ENCODE data around the gene RACK1. TPM values are rescaled to one million over a fixed set of nuclear protein-coding genes. Genes with fewer than 3 reads are reported as not detected.

RACK1 gene
- total and polyA plus RNA-seq, 2 of the 13 experiments (the other 11 are each of a cell fraction or from before 2014, with no cell fraction given) = 2,514 to 6,141 TPM

- TF ChIP-seq HNF1A (IDR thresholded peaks at IDR 0.05; ENCODE audit: low read depth) = no peak
- no peak for TF ChIP-seq HNF1A (CRISPR knock-in tag; IDR thresholded peaks at IDR 0.05; ENCODE audit: borderline replicate concordance)
- TF ChIP-seq GATA4 (IDR thresholded peaks at IDR 0.05; ENCODE audit: borderline replicate concordance, low read depth) = no peak
- TF ChIP-seq CREB3 (CRISPR knock-in tag; IDR thresholded peaks at IDR 0.05) = no peak
- TF ChIP-seq MYC (CRISPR knock-in tag; IDR thresholded peaks at IDR 0.05; ENCODE audit: borderline replicate concordance) = no peak
- TF ChIP-seq TFAP4 (IDR thresholded peaks at IDR 0.05; ENCODE audit: borderline replicate concordance, low read depth) = no peak
- peak; percentile 71; the same call in 1 of the 2 replicates for TF ChIP-seq LBX2 (CRISPR knock-in tag; IDR thresholded peaks at IDR 0.05; ENCODE audit: borderline replicate concordance)
- no peak for TF ChIP-seq SETDB1 (CRISPR knock-in tag; IDR thresholded peaks at IDR 0.05; ENCODE audit: borderline replicate concordance)
- peak; percentile 22; the same call in 1 of the 2 replicates for TF ChIP-seq ZFP91 (CRISPR knock-in tag; IDR thresholded peaks at IDR 0.05; ENCODE audit: borderline replicate concordance)
- no peak for TF ChIP-seq ATAD3A (CRISPR knock-in tag; IDR thresholded peaks at IDR 0.05)
- TF ChIP-seq BRD4 (CRISPR knock-in tag; IDR thresholded peaks at IDR 0.05) = peak; percentile 11; the same call in 1 of the 2 replicates
- 0 out of 2 replicates have a peak, but pooled peaks have one; percentile 66 for TF ChIP-seq TOPORS (CRISPR knock-in tag; IDR thresholded peaks at IDR 0.05)
- TF ChIP-seq DMAP1 (CRISPR knock-in tag; IDR thresholded peaks at IDR 0.05) = 0 out of 2 replicates have a peak, but pooled peaks have one; percentile 6
- no peak for TF ChIP-seq DNMT3B (CRISPR knock-in tag; conservative IDR thresholded peaks at IDR 0.05)
- TF ChIP-seq NONO (IDR thresholded peaks at IDR 0.05) = no peak
- peak; percentile 45; the same call in 1 of the 2 replicates for TF ChIP-seq NONO (CRISPR knock-in tag; conservative IDR thresholded peaks at IDR 0.05)
- peak; percentile 21; the same call in 1 of the 2 replicates for TF ChIP-seq ZNF616 (CRISPR knock-in tag; IDR thresholded peaks at IDR 0.05; ENCODE audit: low read depth)
- no peak for TF ChIP-seq ETV6 (CRISPR knock-in tag; conservative IDR thresholded peaks at IDR 0.05)
- 0 out of 2 replicates have a peak, but pooled peaks have one; percentile 30 for TF ChIP-seq ZBTB20 (CRISPR knock-in tag; IDR thresholded peaks at IDR 0.05; ENCODE audit: borderline replicate concordance, low read depth)
- 0 out of 2 replicates have a peak, but pooled peaks have one; percentile 12 for TF ChIP-seq ZC3H13 (CRISPR knock-in tag; IDR thresholded peaks at IDR 0.05)
- TF ChIP-seq ZNF430 (CRISPR knock-in tag; IDR thresholded peaks at IDR 0.05) = peak; percentile 34; the same call in 1 of the 2 replicates
- TF ChIP-seq ZFP37 (CRISPR knock-in tag; IDR thresholded peaks at IDR 0.05; ENCODE audit: borderline replicate concordance) = 0 out of 2 replicates have a peak, but pooled peaks have one; percentile 3
Measured at GRCh38 chr5:181223729-181224389, 19.8 kb downstream of the RACK1 start (continued).

Measured in HepG2 (cell line).